Dermis blood vessel endothelial cell (primary cell): Measurements from ENCODE around the gene MYOM3. TPM values are rescaled to one million over a fixed set of nuclear protein-coding genes. Genes with fewer than 3 reads are reported as not detected.

Experiments used
- DNase-seq: peaks from one replicate; pipeline ENCODE4 v3.0.0; 2010
- total RNA-seq: library from RNA; depleted of rRNA; stranded (reverse); fragments of >200 nt; gene quantifications from 2 replicates; pipeline ENCODE4 v1.2.3, GENCODE V29; 2014

Gene MYOM3
- total RNA-seq, 1 donor from 2014 or later, result not detected

DNA sequence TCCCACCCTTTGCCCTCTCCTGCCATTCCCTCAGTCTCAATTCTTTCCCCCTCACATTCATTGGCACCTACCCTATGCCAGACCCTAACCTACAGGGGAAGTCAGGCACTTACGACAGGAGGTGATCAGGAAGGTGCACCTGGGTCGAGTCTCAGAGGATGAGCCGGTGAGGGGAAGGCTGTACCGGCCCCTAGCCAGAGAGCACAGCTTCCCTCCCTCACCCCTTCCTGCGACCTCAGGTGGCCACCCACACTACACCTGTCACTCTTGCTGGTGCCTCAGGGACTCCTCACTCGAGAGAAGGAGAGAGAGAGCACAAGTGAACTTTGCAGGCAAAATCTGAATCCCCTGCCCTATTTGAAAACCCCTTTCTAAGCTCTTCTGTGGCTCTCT, 1.7 kb upstream of the MYOM3 start:
- no peak for DNase-seq

DNA sequence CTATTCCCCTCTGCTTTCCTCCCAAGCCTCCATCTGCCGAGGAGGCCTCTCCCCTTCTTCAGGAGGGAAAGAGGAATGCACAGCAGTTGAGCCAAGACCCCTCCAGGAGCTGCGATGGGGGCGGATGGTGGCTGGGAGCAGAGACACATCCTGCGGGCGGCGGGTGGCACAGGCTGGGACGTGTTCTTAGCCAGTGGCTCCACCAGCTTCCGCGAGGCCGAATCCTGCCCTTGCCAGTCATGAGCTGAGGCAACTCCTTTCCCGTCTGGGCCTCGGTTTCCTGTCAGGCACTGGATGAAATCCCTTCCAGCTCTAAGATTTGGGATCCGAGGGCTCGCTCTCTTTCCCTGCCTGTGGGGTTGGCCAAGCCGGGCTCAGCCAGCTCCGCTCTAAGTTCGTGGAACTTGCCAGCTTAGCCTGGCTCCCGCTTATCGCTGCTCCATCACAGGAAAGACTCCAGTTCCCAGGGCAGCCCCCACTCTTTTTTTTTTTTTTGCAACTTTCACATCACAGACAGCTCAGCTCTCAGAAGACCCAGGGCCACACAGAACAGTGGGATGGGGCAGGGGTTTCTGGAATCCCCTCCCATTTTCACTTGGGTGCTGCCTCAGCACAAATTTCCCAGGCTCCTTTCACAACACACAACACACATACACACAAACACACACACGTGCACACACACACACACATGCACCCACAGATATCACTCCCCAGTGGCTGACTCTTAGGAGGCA, 506 bp downstream of the MYOM3 start:
- DNase-seq, result peak; percentile 28

DNA sequence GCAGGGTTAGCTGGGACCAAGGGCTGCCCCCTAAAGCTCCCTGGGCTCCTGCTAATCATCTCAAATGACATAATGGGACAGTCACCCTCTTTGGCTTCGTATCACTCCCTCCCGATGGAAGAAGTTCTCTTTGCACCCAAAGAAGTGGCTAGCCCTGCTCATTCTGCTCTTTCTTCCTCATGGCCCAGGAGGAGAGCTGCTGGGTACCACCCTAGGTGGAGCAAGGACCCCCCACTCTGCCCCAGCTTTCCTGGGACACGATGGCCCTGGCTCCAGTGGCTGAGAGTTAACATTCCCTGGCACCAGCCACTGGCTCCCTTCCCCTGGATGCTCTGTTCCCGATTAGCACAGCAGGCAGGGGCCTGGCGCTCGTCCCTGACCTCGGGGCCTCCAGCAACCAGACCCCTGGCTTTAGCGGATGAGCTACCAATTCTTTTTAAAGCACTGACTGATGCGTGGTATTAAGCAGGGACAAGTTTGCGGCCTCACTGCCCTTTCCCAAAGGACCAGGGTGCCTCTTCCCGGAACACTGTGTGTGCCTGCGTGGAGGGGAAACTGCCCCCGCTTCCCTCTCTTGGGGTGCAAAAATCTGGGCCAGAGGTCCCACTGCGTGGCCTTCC, 1.2 kb downstream of the MYOM3 start:
- no peak for DNase-seq

DNA sequence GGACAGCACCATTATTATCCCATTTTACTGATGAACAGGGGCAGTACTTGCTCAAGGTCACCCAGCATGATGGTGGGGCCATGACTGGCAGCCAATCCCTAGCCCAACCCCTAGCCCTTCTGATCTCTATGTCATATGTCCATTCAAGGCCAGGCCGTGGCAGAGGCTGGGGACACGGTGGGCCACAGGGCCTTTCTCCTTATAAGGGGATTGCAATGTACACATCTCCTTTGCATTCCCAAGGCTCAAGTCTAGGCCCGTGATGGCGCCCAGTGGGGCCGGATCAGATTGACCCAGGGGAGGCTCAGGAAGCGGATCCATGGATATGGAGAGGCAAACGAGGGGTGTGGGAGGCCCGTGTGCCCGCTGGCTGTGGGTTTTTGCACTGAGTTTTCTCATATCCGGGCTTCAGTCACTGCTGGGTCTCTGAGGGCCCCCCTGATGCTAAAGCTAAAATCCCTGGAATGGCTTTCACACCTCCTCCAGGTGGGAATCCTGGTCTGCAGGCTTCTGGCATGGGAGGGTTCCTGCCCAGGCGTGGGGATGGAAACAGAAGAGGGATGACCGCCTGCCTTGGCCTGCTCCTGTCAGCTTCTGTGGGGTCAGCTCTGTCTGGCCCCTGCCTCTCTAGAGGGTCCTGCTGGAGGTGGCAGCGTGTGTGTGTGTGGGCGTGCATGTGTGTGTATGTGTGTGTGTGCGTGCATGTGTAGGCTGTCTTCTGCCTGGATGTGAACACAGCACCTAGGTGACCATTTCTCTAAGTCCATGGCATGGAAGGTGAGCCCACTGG, 2.1 kb downstream of the MYOM3 start:
- no peak for DNase-seq

DNA sequence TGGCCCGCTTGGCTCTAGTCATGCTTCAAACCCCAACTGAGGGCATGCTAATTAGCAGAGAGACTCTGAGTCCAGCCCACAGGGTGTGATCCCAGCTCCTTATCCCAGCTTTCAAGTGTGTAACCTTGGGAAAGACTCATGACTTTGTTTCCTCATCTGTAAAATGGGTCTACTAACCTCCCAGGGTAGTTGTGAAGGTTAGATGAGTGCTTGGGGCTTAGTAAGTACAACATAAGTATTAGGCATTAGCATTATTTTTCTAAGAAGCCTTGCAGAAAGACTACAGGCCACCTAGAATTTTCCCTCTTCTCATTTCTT, 2.8 kb downstream of the MYOM3 start:
- DNase-seq, result no peak

DNA sequence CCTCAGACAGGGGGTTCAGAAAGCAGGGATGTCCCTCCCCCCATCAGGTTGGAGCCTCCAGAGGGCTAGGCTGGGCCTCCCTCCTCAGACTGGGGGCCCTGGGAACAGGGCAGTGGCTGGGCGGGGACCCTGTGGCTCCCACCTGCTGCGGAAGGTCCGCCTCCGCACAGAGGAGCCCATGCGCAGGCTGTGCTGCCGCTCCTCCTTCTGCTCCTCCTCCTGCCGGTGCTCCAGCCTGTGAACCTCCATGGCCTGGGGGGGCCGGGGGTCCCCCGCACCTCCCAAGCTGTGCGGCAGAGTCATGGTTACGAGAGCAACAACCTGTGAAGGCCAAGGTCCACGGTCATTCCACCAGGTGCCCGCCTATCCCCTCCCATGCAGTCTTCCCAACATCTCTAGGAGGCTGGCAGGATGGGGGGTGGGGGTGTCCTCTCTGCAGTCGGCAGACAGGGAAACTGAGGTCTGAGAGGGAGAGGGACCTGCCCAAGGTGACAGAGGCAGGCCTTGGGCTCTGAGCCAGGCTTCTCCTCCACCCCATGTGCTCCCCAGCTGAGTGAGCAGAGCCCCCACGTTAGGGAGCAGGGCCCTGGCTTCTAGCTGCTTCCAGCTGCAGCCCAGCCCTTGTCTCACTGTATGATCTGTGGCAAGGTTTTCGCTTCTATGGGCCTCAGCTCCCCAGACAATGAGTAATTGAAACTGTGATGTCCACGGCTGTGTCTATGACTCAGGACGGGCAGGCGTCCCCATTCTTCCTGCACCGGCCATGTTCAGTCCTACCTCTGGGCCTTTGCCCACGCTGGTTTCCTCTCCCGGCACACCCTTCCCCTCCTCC, 3.4 kb downstream of the MYOM3 start:
- DNase-seq, result peak; percentile 83

DNA sequence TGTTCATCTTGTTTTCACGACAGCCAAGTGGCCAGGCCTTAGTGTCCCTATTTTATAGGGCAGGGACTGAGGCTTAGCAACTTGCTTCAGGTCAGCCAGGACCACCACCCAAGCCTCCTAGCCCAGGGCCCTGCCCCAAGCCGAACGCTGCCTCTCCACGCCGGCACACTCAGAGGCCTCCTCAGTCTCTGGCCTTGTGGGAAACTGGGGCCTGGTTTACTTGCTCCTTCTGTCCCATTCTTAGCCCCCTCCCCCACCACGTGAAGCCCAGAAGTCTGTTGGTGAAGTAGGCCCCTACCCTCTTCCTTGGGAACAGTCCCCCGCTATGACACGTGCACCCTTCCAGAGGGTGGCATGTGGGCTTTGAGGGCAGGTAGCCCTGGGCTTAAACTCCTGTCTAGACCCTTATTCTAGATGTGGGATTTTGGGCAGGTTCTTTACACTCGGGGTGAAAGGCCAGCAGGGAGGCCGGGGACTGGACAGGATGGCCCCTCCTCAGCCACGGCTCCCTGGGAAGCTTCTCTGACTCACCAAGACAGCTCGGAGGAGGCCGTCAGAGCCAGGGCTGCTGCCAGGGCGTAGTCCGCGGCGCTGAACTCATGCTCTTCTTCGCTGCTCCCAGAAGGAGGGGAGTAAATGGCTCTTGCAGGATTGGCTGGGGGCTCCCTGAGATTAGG, 4.3 kb downstream of the MYOM3 start:
- peak; percentile 42 for DNase-seq

DNA sequence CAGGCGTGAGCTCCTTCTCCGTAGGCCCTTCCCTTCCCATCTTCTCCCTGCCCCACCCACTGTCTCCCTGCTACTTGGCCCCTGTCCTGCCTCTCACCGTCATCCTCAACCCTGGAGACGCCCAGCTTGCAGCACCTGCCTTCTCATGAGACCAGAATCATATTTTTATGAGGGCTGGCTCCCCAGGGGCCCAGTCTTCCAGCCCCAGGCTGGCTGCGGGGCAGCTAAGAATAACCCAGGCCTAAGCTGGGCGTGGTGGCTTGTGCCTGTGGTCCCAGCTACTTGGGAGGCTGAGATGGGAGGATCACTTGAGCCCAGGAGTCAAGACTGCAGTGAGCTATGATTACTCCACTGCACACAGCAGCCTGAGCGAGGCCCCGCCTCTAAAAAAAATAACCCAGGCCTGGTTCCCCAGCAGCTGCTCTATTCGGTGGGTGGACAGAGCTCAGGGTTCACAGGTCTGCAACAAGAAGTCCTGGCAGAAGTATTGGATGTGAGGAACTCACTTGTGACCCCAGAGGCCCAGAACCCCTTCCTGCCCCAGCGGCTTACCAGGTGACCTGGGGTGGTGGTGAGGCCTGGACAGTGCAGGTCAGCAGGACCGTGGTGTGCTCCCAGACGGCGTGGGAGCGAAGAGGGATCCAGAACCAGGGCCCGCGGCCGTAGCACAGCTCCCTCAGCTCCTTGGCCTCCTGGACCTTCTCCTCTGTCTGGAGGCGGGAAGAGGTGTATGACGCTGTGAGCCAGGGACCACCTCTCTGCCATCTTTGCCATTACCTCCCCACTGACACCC, 6.4 kb downstream of the MYOM3 start:
- DNase-seq, result no peak

DNA sequence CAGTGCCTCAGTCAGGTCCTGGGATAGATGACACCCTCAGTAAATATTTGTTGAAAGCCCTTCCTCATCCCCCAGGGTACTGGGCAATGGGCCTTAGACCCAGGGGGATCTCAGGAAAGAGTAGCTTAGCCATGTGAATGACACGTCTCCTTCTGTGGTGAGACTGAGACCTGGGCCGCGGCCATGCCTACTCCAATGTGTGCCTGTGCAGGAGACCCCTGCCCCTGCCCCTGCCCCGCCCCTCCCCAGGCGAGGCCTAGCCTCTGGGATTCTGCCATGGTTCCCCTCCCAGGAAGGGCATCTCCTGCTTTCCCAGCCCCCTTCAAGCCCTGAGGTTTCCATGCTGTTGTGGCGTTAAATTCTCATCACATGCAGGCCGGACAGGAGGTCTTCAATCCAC, 7.1 kb downstream of the MYOM3 start:
- no peak for DNase-seq

DNA sequence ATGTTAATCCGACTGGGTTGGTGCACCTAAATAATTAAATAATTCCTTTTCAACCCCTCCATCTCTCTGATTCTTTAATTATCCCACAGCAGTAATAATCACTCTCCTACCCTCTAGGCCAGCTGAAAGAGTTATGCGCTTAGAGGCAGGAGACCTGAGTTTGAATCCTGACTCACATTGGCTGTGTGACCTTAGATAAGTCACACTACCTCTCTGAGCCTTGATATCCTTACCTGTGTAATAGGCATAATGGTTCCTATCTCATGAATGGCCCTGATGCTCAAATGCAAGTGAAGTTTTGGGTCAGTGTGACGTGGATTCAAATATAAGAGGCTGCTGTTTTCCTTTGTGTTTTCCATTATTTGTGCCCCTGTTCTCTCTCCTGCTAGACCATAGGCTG, 8.1 kb downstream of the MYOM3 start:
- no peak for DNase-seq

DNA sequence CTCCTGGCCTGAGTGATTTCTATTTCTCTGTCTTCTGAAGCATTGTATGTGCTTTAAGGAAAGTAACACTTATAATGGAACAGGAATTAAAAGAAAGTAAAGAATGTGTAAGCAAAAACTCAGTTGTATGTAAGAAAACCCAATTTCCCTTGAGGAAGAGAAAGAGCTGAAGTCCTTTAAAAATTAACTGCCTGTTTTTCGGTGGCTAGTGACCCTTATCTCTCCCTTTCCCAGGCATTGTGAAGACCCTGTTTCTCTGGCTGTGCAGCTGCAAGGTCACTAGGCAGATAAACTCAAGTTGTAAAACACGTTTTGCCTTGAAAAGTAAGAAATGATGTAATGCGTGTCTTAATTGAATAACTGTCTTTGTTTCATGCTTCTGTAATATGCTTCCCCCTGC, 8.5 kb downstream of the MYOM3 start:
- DNase-seq, result no peak

DNA sequence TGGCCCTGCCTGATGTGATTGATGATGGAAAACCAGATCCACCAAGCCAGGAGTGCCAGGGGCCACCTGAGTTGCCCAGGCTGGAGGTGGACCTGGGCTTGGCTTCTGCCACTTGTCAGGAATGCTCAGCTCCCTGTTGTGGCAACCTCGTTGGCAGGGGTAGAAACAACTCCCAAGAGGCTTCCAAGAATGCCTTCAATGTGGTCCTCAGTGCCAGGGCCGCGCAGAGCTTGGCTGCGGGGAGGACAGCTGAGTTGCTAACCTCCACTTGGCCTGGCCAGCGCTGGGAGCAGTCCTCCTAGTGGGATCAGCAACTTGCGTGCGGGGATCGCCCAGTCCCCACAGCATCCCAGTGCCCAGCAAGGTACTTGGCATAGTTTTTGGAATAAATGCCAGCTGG, 9.0 kb downstream of the MYOM3 start:
- DNase-seq, result no peak

DNA sequence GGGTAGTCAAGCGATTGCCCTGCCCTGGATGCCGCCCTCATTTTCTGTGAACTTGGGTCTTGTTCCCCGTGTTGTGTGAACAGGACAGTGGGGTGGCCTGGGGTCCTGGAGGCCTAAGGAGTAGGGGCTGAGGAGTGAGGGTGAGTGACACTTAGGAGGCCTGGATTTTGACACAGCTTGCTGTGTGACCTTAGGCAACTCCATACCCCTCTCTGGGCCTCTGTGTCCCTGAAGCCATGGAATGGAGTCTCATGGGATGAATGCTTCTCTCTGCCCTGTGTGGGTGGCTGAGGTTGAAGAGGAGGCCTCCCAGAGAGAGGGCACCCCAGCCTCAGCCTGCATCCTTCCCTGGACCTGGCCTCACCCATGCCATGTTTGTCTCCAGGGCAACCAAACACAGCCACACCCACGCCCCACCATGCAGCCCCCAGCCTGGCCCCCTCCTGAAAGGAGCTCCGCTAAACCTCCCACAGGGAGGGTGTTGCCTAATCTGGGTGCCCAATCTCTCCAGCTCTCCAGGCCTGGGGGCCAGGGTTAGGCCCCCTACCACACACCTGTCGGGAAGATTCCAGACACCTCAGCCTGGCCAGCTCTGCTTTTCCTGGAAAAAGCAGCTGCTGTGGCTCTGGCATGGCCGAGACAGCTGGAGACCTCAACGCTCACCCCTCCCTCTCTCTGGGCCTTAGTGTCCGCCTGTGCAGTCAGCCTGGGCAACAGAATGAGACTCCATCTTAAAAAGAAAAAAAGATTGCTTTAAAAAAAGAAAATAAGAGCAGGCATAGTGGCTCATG, 9.9 kb downstream of the MYOM3 start:
- DNase-seq, result no peak

DNA sequence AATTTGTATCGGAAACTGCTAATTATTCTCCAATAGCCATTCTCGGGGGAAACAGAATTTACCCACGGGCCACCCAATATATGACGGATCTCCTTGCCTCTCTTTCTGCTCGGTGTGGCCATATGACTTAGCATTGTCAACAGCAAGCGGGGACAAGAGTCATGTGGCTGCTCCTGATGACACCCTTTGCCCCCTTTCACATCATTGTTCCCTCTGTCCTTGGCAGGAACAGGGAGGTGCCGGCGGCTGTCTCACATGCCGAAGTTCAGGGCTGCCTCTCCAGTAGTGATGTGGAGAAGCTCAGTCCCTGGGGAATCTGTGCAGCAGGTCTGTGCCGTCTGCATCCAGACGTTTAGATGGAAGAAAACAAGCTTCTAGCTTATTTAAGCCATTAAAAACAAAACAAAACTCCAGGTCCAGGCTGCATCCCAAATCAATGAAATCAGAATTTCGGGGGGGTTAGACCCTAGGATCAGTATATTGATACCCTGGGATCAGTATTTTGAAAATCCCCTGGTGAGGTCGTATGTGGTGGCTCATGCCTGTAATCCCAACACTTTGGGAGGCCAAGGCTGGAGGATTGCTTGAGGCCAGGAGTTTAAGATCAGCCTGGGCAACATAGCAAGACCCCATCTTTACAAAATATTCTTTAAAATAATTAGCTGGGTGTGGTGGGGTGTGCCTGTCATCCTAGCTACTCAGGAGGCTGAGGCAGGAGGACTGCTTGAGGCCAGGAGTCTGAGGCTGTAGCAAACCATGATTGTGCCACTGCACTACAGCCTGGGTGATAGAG, 10.8 kb downstream of the MYOM3 start:
- DNase-seq, result no peak

DNA sequence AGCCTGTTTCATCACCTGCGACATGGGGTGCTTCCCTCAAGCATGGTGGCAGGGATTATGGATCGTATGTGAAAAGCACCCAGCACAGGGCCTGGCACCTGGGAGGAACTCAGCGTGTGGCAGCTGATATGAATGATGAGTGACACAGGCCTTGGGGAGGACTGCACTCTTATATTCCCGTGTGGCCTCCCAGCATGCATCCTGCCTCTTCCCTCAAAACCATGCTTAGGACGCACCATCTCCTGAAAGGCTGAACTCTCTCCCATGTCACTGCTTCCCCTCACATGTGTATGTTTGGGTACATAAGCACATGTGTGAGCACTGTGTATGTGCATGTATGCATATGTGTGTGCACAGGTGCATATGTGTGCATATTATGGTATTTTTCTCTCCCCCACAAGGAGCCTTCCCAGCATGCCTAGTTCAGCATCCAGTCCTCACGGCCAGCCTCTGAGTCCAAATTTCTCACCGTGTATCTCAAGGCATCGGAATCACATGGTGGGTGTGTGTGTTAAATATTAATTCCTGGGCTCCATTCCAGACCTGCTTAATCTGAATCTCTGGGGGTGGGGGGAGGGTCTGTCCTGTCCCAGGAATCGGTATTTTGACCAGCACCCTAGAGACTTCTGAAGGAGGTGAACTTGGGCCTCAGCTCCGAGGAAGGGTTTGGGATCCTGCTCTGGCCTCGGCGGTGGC, 12.8 kb downstream of the MYOM3 start:
- DNase-seq, result no peak

DNA sequence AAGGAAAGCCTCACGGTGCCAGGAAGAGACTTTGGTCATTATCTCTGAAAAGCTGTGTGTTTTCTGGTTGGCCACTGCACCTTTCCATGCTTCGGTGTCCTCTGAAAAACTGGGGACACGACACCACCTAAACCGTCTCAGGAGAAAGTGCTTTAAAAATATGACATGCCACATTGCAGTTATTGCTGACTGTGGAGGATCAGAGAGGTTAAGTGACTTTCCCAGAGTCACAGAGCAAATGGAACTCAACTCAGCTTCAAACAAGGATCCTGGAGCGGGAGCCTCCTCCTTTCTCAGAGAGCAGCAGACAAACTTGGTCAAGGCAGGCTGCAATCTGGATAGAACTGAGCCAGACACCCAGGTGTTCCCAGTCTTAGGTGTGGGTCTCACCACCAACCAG, 13.8 kb downstream of the MYOM3 start:
- no peak for DNase-seq

DNA sequence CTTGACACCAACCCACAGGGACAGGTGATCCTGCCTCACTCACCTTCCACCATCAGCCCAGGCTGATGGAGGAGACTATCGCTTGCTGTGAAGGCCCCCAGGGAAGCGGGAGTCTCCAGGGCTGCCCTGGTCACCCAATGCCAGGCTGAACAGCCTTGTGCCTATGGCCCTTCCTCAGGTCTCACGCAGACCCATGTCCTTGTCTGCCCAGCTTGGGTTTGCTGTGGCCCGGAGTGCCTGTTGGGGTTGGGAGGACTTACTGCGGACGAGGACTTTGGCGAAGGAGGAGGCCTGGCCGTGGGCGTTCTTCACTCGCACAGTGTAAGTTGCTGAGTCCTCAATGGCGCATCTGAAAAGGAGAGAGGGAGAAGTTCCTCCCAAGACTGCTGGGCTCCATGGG, 14.3 kb downstream of the MYOM3 start:
- no peak for DNase-seq

DNA sequence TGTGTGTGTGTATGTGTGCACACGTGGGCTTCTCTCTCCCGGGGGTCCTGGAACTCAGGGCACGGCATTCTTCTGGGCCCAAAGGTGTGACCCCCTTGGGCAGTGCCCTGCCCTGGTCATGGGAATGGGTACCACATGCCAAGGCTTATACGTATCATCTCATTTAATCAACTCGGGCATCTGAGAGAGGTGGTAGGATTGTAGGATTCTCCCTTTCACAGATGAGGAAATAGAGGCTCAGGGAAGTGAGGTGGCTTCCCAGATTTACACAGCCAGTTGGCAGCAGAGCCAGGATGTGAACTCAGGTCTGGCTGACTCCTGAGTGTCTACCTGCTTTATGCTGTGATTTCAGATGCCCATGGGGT, 15.2 kb downstream of the MYOM3 start:
- no peak for DNase-seq

DNA sequence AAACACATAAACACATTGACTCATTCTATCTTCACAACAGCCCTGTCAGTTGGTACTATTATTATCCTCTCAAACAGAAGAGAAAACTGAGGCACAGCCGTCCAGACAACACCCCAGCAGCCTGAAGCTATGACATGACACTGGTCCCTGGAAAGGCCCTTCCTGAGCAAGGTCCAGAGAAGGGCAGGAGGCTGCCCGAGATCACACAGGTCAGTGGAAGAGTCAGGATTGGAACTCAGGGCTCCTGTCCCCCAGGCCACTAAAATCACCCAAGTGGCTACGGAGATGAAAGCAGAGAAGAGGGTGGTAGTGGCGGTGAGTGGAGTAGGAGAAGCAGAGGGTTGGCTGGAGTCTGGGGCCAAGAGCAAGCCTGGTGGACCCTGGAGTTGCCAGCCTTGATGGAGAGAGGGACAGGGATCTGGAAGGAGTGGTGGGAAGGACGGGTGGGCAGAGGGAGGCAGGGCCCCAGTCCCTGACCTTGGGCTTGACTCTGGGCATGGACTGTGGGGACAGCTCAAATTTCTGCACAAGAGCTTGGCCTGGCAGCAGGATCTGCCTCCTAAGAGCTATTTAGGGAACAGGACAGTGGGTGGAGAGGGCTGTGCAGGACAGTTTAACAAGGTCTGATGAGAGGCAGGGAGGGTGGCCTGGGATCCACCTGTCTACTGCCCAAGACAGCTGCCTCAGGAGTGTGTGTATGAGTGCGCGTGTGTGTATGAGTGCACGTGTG, 15.8 kb downstream of the MYOM3 start:
- DNase-seq, result no peak
